ENCODE results near the gene ANKRD26. TPM values are rescaled to one million over a fixed set of nuclear protein-coding genes. Genes with fewer than 3 reads are reported as not detected.

ANKRD26 gene
- 10 to 100 TPM in 1 of 2 experiments, 1 to 10 TPM in 1; 9.0 to 12.8 TPM for total RNA-seq

GRCh38 chr10:27099916-27100812 is at the start of gene ANKRD26:
Gene ANKRD26 (minus strand): TSS chr10:27100494. CDS start chr10:27100326, 168 bp downstream.
- ATAC-seq (peak; percentile 68), DNase-seq (peak; percentile 97)
- Mint-ChIP-seq H3K27me3 (ENCODE audit: low read depth) (peaks cover 2% of the 10 kb centered on the region), H3K27ac (peak within 1 kb of the TSS; percentile 95), H3K9me3 (ENCODE audit: insufficient read depth) (no peaks in the 10 kb centered on the region), H3K4me3 (peak within 1 kb of the TSS; percentile 88), H3K4me1 (ENCODE audit: low read depth) (peaks cover 44% of the 10 kb centered on the region), H3K36me3 (ENCODE audit: low read depth) (peaks cover 13% of the 10 kb centered on the region)
- ChIA-PET POLR2A (interaction anchor here (0.6 to 5.7 kb wide), 5 partner anchors 13 to 149 kb away, joined by 3 to 66 read pairs (median 3); partner anchors contain the start of genes MASTL and YME1L1), CTCF (no interaction called here)

- no peak overlapping the region for H3K4me3 Mint-ChIP-seq
- no peak for DNase-seq
- H3K4me1 Mint-ChIP-seq (ENCODE audit: low read depth) = peaks cover 42% of the 10 kb centered on the region
- peaks cover 53% of the 10 kb centered on the region for H3K36me3 Mint-ChIP-seq (ENCODE audit: low read depth)
- ChIA-PET POLR2A (interaction anchor here (2.1 kb wide), 1 partner anchor 7 kb away, joined by 14 read pairs; the partner anchor contains the start of genes MASTL and YME1L1), CTCF (interaction anchor here (1.0 to 1.6 kb wide), 3 partner anchors 8 to 422 kb away, joined by 3 to 4 read pairs (median 4); no protein-coding TSS in a partner anchor)
- H3K27ac Mint-ChIP-seq = peak overlapping the region; percentile 64
- no peaks in the 10 kb centered on the region for H3K27me3 Mint-ChIP-seq (ENCODE audit: low read depth)
- H3K9me3 Mint-ChIP-seq (ENCODE audit: insufficient read depth) = no peaks in the 10 kb centered on the region
- ATAC-seq = no peak
Measured at GRCh38 chr10:27147701-27148100, 47.4 kb upstream of the ANKRD26 start.

- ATAC-seq (no peak), DNase-seq (no peak)
- ChIA-PET POLR2A (interaction anchor here (2.1 kb wide), 1 partner anchor 9 kb away, joined by 14 read pairs; the partner anchor contains the start of genes MASTL and YME1L1), CTCF (interaction anchor here (1.3 to 2.1 kb wide), 2 partner anchors 9 to 12 kb away, joined by 6 to 8 read pairs; partner anchors contain the start of genes MASTL and YME1L1)
- Mint-ChIP-seq H3K36me3 (ENCODE audit: low read depth) (peaks cover 43% of the 10 kb centered on the region), H3K27ac (no peak overlapping the region), H3K4me3 (no peak overlapping the region), H3K4me1 (ENCODE audit: low read depth) (peaks cover 29% of the 10 kb centered on the region), H3K27me3 (ENCODE audit: low read depth) (no peaks in the 10 kb centered on the region), H3K9me3 (ENCODE audit: insufficient read depth) (no peaks in the 10 kb centered on the region)
Measured at GRCh38 chr10:27145937-27146336, 45.6 kb upstream of the ANKRD26 start.

DNA sequence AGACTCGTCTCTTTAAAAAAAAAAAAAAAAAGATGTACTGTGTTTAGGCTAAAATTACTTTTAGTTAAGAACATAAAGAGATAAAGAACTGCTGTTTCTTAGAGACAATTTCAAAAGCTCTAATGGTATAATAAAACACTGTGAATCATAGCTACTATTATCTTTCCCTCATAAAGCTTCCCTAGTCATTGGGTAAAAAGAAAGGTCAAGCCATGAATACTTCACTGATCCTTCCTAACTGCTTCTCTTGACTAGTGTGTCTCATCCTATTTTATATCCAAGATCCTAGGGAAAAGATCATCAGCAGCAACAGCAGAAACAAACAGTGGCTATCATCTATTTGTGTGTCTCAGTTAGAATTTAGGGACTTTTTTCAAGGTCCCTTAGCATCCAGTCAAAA is 43.4 kb upstream of the ANKRD26 start:
- CTCF ChIA-PET = interaction anchor here (0.8 kb wide), 1 partner anchor 10 kb away, joined by 3 read pairs; the partner anchor contains the start of gene YME1L1
- peaks cover 43% of the 10 kb centered on the region for H3K36me3 Mint-ChIP-seq (ENCODE audit: low read depth)
- peaks cover 19% of the 10 kb centered on the region for H3K4me1 Mint-ChIP-seq (ENCODE audit: low read depth)

DNA sequence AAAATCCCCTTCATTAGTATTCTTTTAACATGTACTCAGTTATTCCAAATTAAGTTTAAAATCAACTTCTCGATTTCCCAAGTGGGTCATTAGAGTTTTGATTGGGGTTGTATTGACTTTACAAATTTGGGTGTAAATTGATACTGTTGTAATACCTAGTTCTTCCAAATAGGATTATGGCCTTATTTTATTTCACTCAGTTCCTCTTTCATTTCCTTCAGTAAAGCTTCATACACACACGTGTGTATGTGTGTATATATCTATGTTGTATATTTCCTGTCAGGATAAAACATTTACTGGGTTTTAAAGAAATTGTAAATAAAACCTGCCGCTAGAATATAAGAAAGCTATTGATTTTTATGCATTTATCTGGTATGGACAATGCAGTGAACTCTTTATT is 38.0 kb upstream of the ANKRD26 start:
- no peak overlapping the region for H3K4me3 Mint-ChIP-seq
- POLR2A ChIA-PET = no interaction called here
- DNase-seq = no peak
- no peaks in the 10 kb centered on the region for H3K9me3 Mint-ChIP-seq (ENCODE audit: insufficient read depth)
- no peaks in the 10 kb centered on the region for H3K4me1 Mint-ChIP-seq (ENCODE audit: low read depth)
- no peak overlapping the region for H3K27ac Mint-ChIP-seq
- H3K27me3 Mint-ChIP-seq (ENCODE audit: low read depth) = no peaks in the 10 kb centered on the region
- CTCF ChIA-PET = no interaction called here
- H3K36me3 Mint-ChIP-seq (ENCODE audit: low read depth) = peaks cover 35% of the 10 kb centered on the region
- no peak for ATAC-seq

More for the DNA sequence above, 43.4 kb upstream of the ANKRD26 start:
- POLR2A ChIA-PET = interaction anchor here (1.8 kb wide), 1 partner anchor 10 kb away, joined by 9 read pairs; the partner anchor contains the start of gene YME1L1
- Mint-ChIP-seq H3K4me3 (no peak overlapping the region), H3K27me3 (ENCODE audit: low read depth) (no peaks in the 10 kb centered on the region), H3K9me3 (ENCODE audit: insufficient read depth) (no peaks in the 10 kb centered on the region), H3K27ac (no peak overlapping the region)
- DNase-seq (no peak), ATAC-seq (no peak)

DNA sequence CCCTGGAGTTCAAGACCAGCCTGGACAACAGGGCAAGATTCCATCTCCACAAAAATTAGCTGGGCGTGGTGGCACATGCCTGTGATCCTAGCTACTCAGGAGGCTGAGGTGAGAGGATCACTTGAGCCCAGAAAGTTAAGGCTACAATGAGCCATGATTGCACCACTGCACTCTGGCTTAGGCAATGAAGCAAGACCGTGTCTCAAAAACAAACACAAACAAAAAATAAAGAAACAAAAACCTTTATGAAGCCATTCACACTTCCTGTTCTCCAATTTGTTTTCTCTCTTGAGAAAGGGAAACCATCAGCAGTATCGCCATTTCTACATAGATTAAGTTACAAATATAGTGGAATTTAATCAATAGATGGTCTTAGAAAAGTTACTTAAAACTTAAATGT is 34.1 kb upstream of the ANKRD26 start:
- ChIA-PET CTCF (interaction anchor here (0.9 to 1.5 kb wide), 3 partner anchors 12 to 89 kb away, joined by 3 to 6 read pairs (median 3); no protein-coding TSS in a partner anchor), POLR2A (no interaction called here)
- no peak for DNase-seq
- H3K9me3 Mint-ChIP-seq (ENCODE audit: insufficient read depth) = no peaks in the 10 kb centered on the region
- no peaks in the 10 kb centered on the region for H3K4me1 Mint-ChIP-seq (ENCODE audit: low read depth)
- no peaks in the 10 kb centered on the region for H3K27me3 Mint-ChIP-seq (ENCODE audit: low read depth)
- no peak overlapping the region for H3K4me3 Mint-ChIP-seq
- ATAC-seq = no peak
- peaks cover 52% of the 10 kb centered on the region for H3K36me3 Mint-ChIP-seq (ENCODE audit: low read depth)
- H3K27ac Mint-ChIP-seq = no peak overlapping the region

GRCh38 chr10:27108165-27108564 is 7.9 kb upstream of the ANKRD26 start:
- H3K4me3 Mint-ChIP-seq = no peak overlapping the region
- H3K27me3 Mint-ChIP-seq (ENCODE audit: low read depth) = no peaks in the 10 kb centered on the region
- peaks cover 47% of the 10 kb centered on the region for H3K36me3 Mint-ChIP-seq (ENCODE audit: low read depth)
- H3K4me1 Mint-ChIP-seq (ENCODE audit: low read depth) = peaks cover 17% of the 10 kb centered on the region
- no peaks in the 10 kb centered on the region for H3K9me3 Mint-ChIP-seq (ENCODE audit: insufficient read depth)
- ATAC-seq (no peak), DNase-seq (no peak)
- H3K27ac Mint-ChIP-seq = no peak overlapping the region
- ChIA-PET CTCF (interaction anchor here (0.8 kb wide), 1 partner anchor 20 kb away, joined by 3 read pairs; no protein-coding TSS in a partner anchor), POLR2A (interaction anchor here (3.2 kb wide), 1 partner anchor 47 kb away, joined by 18 read pairs; the partner anchor contains the start of genes MASTL and YME1L1)

GRCh38 chr10:27104919-27105318 is 4.6 kb upstream of the ANKRD26 start:
- Mint-ChIP-seq H3K36me3 (ENCODE audit: low read depth) (peaks cover 39% of the 10 kb centered on the region), H3K9me3 (ENCODE audit: insufficient read depth) (no peaks in the 10 kb centered on the region), H3K27me3 (ENCODE audit: low read depth) (peaks cover 2% of the 10 kb centered on the region), H3K4me3 (no peak overlapping the region), H3K27ac (peak overlapping the region; percentile 94), H3K4me1 (ENCODE audit: low read depth) (peaks cover 44% of the 10 kb centered on the region)
- ChIA-PET CTCF (interaction anchor here (1.4 kb wide), 1 partner anchor 379 kb away, joined by 3 read pairs; no protein-coding TSS in a partner anchor), POLR2A (interaction anchor here (3.2 kb wide), 1 partner anchor 50 kb away, joined by 18 read pairs; the partner anchor contains the start of genes MASTL and YME1L1)
- DNase-seq (peak; percentile 65), ATAC-seq (peak; percentile 32)

- peaks cover 49% of the 10 kb centered on the region for H3K4me1 Mint-ChIP-seq (ENCODE audit: low read depth)
- ATAC-seq = peak; percentile 33
- CTCF ChIA-PET = interaction anchor here (0.6 to 1.1 kb wide), 2 partner anchors 54 to 195 kb away, joined by 3 to 5 read pairs; partner anchors contain the start of genes MASTL and YME1L1
Measured at GRCh38 chr10:27100813-27101347, 586 bp upstream of the ANKRD26 start.

GRCh38 chr10:27099448-27099847 is 846 bp downstream of the ANKRD26 start:
- peaks cover 2% of the 10 kb centered on the region for H3K27me3 Mint-ChIP-seq (ENCODE audit: low read depth)
- POLR2A ChIA-PET = interaction anchor here (0.7 to 5.7 kb wide), 4 partner anchors 12 to 150 kb away, joined by 3 to 66 read pairs (median 4); partner anchors contain the start of genes MASTL and YME1L1
- no peak for DNase-seq
- peaks cover 36% of the 10 kb centered on the region for H3K4me1 Mint-ChIP-seq (ENCODE audit: low read depth)
- H3K36me3 Mint-ChIP-seq (ENCODE audit: low read depth) = peaks cover 9% of the 10 kb centered on the region
- no peaks in the 10 kb centered on the region for H3K9me3 Mint-ChIP-seq (ENCODE audit: insufficient read depth)
- ATAC-seq = no peak
- CTCF ChIA-PET = interaction anchor here (0.6 kb wide), 1 partner anchor 433 kb away, joined by 3 read pairs; no protein-coding TSS in a partner anchor
- H3K27ac Mint-ChIP-seq = peak overlapping the region; percentile 95
- peak overlapping the region; percentile 88 for H3K4me3 Mint-ChIP-seq

More at GRCh38 chr10:27100813-27101347, 586 bp upstream of the ANKRD26 start:
- Mint-ChIP-seq H3K27me3 (ENCODE audit: low read depth) (peaks cover 2% of the 10 kb centered on the region), H3K4me3 (peak overlapping the region; percentile 88), H3K36me3 (ENCODE audit: low read depth) (peaks cover 19% of the 10 kb centered on the region), H3K27ac (peak overlapping the region; percentile 95), H3K9me3 (ENCODE audit: insufficient read depth) (no peaks in the 10 kb centered on the region)
- POLR2A ChIA-PET = interaction anchor here (0.6 to 5.7 kb wide), 6 partner anchors 14 to 142 kb away, joined by 3 to 66 read pairs (median 4); partner anchors contain the start of genes MASTL and YME1L1
- peak; percentile 52 for DNase-seq

All from activated CD8-positive, alpha-beta T cell treated with anti-CD3 and anti-CD28 coated beads, Interleukin-2, amount 10 ng/mL, durations not matched to agents 7 days and 5 days (primary cell).